GM12892 (cell line): ENCODE data around the gene SF3B4.

Experiments
- POLR2A ChIP-seq: IDR thresholded peaks from 2 replicates; pipeline ENCODE4 v1.6.1; 2011; ENCODE audit warnings: low read depth, low read length, control low read depth
- POLR2AphosphoS5 ChIP-seq: IDR thresholded peaks from 2 replicates; pipeline ENCODE4 v1.6.1; 2011; ENCODE audit warnings: low read depth, low read length, control low read depth
- TAF1 ChIP-seq: IDR thresholded peaks from 2 replicates; pipeline ENCODE4 v1.6.1; 2011; ENCODE audit warnings: low read depth, mild to moderate bottlenecking, control low read depth, low read length, borderline replicate concordance

GRCh38 chr1:149886396-149887195, 41.0 kb downstream of the SF3B4 start:
- TF ChIP-seq POLR2A (peak; percentile 90), POLR2AphosphoS5 (peak; percentile 93), TAF1 (peak; percentile 40; the same call in 1 of the 2 replicates)
